HG03469 (cell line): Measurements from ENCODE around the gene CD68.

Source experiments
- ATAC-seq: cut with Tn5 transposase; IDR thresholded peaks from one replicate; pipeline ENCODE4 v1.9.1; 2021; ENCODE audit warnings: mild to moderate bottlenecking, moderate library complexity, moderate number of reproducible peaks; ENCODE audit not compliant: unreplicated experiment

The CD68 gene, protein sequence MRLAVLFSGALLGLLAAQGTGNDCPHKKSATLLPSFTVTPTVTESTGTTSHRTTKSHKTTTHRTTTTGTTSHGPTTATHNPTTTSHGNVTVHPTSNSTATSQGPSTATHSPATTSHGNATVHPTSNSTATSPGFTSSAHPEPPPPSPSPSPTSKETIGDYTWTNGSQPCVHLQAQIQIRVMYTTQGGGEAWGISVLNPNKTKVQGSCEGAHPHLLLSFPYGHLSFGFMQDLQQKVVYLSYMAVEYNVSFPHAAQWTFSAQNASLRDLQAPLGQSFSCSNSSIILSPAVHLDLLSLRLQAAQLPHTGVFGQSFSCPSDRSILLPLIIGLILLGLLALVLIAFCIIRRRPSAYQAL

DNA sequence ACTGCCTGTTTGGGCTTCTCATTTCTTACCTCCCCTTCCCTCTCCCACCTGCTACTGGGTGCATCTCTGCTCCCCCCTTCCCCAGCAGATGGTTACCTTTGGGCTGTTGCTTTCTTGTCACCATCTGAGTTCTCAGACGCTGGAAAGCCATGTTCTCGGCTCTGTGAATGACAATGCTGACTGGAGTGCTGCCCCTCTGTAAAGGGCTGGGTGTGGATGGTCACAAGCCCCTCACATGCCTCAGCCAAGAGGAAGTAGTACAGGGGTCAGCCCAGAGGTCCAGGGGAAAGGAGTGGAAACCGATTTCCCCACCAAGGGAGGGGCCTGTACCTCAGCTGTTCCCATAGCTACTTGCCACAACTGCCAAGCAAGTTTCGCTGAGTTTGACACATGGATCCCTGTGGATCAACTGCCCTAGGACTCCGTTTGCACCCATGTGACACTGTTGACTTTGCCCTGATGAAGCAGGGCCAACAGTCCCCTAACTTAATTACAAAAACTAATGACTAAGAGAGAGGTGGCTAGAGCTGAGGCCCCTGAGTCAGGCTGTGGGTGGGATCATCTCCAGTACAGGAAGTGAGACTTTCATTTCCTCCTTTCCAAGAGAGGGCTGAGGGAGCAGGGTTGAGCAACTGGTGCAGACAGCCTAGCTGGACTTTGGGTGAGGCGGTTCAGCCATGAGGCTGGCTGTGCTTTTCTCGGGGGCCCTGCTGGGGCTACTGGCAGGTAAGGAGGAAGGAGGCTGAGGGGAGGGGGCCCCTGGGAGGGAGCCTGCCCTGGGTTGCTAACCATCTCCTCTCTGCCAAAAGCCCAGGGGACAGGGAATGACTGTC lies at the start of gene CD68:
CD68 (plus strand) TSS at position 638 of the 833 bp plus-strand sequence; CDS start at position 678, 40 bp downstream.
- ATAC-seq: no peak

DNA sequence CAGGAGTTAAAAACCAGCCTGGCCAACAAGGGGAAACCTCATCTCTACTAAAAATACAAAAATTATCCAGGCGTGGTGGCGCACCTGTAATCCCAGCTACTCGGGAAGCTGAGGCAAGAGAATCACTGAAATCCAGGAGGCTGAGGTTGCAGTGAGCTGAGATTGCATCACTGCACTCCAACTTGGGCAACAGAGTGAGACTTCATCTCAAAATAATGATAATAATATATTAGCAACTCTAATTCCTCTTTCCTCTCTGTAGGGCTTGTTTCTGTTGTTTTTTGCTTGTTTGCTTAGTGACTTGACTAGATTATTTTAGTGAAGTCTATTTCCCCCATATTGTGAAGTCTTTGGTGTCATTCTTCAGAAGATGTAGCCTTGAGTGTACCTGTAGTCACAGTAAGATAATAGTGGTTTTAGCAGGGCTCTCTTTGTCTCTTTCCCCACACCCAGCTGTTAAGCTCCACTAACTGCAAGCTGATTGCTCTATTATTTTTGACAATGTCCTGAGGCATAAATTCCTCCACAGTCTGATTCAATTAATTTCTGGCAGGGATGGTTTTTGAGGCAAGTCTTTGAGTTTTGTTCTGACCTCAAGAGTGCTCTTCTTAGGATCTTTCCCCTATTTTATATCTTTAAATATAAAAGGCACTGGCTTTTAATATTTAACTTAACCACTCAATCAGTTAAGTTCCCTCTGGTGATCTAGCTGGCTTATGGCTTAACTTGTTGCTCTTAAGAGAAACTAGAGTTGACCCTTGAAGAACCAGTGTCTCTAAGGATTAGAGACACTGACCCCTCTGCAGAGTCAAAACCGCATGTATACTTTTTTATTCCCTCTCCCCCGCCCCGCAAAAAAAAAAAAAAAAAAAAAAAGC lies 49.2 kb upstream of the CD68 start:
- ATAC-seq: no peak

DNA sequence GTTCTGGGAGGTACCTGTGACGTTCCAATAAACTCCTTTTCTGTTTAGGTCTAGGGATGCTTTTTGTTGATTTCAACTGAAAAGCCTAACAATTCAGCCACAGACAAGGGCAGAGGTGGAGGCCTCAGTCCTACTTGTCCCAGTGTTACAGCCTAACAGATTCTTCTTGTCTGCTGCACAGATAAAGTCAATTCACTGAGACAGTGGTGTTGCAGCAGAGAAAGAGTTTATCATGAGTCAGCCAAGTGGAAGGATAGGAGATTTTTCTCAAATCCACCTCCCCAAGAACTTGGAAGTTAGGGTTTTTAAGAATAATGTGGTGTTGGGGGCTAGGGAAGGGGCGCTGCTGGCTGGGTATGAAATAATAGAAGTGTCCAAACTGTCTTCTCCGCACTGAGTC lies 41.4 kb upstream of the CD68 start:
- no peak for ATAC-seq

DNA sequence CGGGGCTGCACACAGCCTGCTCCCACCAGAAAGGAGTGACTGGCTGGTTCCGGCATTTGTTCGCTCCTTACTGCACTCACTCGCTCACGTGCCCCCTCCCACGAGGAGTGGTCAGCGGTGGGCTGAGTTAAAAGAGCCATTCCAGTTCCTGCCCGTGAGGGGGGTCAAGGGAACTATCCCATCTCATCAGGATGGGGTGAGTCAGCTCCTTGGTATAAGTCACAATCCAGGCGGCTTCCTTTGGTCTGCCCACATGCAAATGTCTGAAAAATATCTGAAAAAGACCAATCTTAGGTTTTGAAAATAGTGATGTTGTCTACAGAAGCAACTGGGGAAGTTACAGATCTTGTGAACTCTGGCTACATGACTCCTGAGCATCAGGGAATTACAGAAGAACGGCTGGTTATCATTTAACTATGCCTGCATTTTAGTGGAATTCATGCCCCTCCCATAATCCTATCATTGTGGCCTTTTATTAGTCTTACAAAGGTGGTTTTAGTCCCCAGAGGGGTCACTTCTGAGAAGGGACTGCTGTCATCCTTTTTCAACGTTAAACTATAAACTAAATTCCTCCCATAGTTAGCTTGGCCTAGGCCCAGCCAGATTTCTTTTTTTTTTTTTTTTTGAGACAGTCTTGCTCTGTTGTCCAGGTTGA lies 40.4 kb upstream of the CD68 start:
- no peak for ATAC-seq

DNA sequence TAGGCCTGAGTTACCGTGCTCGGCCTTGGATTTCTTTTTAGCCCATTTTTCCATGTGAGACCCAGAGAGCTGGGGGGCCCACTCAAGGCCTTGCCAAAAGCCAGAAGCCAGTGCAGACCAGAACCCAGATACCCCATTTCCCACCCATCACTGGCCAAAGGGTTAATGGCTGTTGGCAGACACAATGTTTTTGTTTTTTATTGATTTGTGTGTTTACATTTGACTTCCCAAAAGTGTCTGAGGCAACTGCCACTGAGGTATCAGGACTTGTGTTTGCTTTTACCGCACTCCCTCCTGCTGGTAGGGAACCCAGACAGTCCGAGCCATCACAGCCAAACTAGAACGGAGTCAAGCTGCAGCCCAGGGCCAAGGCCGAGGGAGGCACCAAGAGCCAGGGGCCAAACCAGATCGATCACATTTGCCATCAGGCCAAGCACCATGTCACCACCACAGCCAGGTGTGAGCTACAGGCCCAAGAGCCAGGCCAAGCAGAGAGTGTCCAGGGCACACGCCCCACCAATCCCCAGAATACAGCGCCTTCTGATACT lies 38.3 kb upstream of the CD68 start:
- no peak for ATAC-seq

DNA sequence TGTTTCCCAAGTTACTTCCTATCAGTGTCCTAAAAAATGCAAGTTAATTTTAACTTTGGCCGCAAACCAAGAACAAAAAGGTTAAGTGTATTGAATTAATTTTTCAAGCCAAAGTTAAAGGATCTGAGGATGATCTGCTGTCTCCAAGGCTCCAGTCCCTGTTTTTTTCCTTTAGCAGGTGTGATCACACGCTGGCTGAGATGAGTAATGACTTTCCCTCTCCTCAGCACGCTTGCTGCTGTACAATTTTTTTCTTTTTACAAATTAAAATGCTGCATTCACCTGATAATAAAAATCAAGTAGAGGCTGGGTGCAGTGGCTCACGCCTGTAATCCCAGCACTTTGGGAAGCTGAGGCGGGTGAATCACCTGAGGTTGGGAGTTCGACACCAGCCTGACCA lies 34.5 kb upstream of the CD68 start:
- no peak for ATAC-seq

DNA sequence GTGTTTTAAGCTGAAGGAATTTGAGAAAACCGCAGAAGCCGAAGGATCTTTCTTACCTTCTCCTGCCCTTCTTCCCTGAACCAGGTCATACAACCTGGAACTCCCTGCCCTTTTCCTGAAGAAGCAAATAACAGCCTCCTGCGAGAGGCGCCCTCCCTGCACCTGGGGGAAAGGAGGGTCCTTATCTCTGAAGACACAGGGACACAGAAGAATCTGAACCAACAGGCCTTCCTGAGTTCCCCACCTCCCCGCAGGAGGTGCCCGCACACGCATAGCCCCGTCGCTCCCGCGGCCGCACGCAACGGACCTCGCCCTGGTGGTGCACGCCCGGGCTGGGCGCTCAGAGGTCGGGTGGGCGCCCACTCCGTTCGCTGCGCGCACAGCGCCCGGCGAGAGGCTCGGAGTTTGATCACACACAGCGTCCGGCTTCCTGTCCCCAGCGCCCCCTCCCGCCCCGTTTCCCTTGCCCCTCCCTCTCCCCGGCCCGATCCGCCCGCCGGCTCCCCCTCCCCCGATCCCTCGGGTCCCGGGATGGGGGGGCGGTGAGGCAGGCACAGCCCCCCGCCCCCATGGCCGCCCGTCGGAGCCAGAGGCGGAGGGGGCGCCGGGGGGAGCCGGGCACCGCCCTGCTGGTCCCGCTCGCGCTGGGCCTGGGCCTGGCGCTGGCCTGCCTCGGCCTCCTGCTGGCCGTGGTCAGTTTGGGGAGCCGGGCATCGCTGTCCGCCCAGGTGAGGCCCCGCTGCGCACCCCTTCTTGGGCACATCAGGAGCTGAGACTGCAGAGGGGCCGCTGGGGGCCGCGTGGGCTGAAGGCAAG lies 30.6 kb upstream of the CD68 start, which contains the start of gene TNFSF12:
TNFSF12 (plus strand) TSS at position 474 of the 816 bp plus-strand sequence; CDS start at position 570, 96 bp downstream.
- ATAC-seq: no peak

DNA sequence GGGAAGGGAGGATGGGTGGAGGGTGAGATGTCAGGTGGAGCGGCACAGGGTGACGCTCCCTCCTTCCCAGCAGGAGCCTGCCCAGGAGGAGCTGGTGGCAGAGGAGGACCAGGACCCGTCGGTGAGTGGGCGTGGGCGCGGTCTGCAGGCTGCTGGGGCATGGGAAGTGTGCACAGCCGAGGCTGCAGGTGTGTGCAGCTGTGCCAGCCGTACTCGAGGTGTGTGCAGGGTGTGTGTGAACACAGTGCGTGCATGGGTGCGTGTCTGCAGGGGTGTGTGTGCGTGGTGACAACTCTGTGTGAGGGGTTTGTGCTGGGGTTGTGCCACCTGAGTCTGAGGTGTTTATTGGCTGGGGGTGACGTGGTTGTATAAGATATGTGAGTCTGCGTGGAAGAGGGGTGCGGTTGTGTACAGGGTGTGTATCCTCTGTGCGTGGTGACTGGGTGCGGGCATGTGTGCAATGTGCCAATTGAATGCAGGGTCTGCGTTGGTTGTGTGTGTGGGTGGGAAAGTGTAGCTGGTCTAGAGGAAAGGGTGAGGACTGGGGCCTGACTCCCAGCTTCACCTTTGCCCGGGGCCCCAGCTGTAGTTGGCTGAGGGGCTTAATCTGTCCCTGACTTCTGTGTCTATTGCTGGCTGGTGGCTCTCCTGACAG lies 29.9 kb upstream of the CD68 start:
- ATAC-seq: no peak

DNA sequence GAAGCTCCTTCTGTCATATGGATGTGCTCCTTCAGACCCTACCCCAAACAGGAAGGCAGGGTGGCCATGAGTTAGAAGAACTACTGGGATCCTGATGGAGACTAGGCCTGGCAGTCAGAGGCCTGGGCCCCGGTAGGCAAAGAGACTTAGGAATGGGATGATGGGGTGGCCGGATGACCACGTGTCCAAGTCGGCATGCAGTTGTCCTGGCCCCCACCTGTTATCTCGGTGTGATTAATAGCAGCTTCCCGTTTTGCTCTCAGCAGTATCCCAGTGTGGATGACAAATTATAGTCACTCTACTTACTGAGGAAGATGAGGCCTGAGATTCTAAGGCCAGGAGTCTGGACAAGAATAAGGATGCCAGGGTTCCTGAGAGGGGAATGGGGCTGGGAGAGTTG lies 29.1 kb upstream of the CD68 start:
- ATAC-seq: no peak

DNA sequence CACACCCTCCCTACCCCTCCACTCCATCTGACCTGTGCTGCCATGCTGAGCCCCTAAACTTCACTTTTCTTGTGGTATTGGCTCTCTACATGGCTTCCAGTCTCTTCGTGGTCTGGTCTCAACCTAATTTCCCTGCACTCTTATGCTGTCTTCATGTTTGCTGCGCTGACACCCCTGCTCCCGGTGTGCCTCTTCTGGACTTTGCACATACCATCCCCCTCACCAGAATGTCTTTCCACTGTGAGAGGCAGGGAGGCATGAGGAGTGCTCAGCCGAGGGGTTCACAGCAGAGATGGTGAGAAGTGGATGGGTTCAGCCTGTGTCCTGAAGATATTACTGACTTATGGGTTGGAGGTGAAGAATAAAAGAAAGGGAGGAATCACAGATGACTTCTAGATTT lies 28.0 kb upstream of the CD68 start:
- no peak for ATAC-seq

DNA sequence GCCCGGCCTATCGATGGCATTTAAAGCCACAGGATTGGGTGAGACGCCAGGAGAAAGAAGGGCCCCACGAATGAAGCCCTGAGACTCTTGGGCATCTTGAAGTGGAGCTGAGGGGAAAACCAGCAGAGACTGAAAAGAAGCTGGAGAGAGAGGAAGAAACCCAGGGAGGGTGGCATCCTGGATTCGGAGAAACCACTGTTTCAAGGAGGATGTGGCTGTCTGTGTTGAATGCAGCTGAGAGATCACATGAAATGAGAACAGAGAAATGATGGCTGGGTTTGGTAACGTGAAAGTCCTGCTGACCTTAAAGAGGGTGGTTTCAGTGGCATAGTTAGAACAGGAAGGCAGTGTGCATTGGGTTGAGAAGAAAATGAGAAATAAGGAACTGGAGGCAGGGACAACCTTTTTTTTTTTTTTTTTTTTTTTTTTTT lies 26.8 kb upstream of the CD68 start:
- no peak for ATAC-seq

DNA sequence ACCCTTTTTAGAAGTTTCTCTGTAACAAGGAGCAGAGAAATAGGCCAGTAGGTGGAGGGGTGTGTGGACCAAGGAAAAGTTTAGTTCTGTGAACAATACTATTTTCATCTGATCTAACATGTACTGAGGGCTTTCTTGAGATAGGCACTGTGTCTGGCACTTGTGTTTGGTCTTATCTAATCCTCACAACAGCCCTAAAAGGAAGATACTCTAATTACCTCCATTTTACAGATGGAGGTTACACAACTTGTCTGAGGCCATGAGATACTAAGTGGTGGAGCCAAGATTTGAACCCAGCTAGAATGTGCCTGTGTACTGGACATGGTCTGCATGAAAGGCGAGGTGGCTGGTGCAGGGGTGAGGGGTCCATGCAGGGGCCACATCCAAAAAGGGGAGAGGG lies 26.1 kb upstream of the CD68 start:
- no peak for ATAC-seq

DNA sequence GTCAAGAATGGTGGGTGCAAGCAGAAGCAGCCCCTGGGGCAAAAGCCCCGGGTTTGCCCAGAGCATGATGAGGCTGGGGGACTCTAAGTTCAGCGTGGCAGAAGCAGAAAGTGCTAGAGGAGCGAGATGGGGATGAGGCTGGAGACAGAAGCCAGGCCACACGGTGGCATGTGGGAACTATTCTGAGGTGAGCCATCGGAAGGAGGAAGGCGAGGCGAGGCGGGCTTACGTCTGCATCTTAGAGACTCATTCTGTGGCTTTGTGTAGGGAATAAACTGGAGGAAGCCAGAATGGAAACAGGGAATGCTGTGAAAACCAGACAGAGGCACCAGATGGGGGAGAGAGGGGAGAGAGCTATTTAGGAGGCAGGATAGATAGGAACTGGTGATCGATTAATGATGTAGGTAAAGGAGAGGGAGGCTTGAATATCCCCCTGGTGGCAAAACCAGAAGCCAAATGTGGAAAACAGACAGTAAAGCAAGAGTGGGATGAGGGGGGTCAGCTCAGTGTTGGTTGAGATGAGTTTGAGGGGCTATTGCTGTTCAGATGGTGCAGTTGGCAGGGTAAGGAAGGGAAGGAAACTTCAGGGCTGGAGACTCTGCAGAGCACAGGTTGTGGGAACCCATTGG lies 24.0 kb upstream of the CD68 start:
- no peak for ATAC-seq

DNA sequence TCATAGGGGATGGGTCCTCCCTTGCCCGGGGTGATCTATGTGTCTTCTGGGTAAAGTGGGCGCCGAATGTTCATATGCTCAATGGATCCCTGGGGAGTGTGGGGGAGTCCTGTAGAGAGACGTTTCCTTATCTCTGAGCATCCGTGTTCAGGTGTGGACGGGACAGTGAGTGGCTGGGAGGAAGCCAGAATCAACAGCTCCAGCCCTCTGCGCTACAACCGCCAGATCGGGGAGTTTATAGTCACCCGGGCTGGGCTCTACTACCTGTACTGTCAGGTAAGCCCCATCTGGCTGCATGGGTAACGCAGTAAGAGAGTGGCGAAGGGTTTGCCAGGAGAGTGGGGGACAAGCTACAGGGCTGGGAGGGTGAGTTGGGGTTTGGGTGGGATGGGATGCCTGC lies 22.8 kb upstream of the CD68 start:
- no peak for ATAC-seq

DNA sequence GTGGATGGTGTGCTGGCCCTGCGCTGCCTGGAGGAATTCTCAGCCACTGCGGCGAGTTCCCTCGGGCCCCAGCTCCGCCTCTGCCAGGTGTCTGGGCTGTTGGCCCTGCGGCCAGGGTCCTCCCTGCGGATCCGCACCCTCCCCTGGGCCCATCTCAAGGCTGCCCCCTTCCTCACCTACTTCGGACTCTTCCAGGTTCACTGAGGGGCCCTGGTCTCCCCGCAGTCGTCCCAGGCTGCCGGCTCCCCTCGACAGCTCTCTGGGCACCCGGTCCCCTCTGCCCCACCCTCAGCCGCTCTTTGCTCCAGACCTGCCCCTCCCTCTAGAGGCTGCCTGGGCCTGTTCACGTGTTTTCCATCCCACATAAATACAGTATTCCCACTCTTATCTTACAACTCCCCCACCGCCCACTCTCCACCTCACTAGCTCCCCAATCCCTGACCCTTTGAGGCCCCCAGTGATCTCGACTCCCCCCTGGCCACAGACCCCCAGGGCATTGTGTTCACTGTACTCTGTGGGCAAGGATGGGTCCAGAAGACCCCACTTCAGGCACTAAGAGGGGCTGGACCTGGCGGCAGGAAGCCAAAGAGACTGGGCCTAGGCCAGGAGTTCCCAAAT lies 22.2 kb upstream of the CD68 start:
- no peak for ATAC-seq

DNA sequence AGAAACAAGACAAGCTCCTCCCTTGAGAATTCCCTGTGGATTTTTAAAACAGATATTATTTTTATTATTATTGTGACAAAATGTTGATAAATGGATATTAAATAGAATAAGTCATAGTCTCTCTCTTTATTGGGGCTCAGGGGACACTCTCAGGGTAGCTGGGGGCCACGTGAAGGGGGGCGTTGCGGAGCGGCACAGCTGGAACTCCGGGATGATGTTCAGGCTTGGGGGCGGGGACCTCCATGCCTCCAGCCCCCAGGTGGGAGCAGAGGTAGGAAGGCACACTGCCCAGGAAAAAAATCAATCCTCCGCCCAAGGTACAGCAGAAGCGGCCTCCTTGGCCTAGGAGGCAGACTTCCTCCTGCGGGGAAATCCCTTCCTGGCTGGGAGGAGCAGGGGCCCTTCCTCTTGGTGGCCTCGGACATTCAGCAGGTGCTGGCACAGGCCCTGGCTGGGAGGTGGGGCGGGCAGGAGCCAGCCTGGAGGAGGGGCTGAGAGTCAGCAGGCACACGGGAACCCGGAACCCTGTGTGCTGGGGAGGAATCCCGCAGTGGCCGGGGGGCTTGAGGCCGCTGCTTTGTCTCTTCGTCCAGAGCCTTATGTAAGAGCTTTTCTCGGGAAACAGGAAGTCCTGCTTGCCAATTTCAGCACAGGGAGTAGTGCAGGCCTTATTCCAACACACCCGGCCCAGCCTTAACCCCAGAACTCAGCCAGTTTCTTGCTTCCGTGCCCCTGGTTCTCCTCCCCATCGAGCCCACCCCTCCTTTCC lies 21.5 kb upstream of the CD68 start:
- ATAC-seq: no peak
